Uterus (tissue), 2 donors: ENCODE measurements around the gene MLPH.
A peak's percentile ranks its signal among the peaks of the same experiment; 100 is the strongest.

Source experiments
- CTCF ChIP-seq, 4 experiments: fragments of 200-600 bp in 2 of 4; fragments of 450-650 bp in 2 of 4; sonication (generic) in 2 of 4; IDR thresholded peaks; one replicate each; pipeline ENCODE4 v1.5.1; 2016 to 2019; ENCODE audit warnings: antibody characterized with exemption in 4 of 4, mild to moderate bottlenecking in 2 of 4, moderate library complexity in 1 of 4
- POLR2A ChIP-seq, 2 donors: fragments of 450-650 bp; IDR thresholded peaks; one replicate each; pipeline ENCODE4 v1.6.1; 2016; ENCODE audit warnings: antibody characterized with exemption in 2 of 2, mild to moderate bottlenecking in 1 of 2, moderate library complexity in 1 of 2

GRCh38 chr2:237572021-237572741 is 85.1 kb downstream of the MLPH start:
- TF ChIP-seq CTCF (IDR thresholded peaks at IDR 0.05) (peak; percentile 97 to 100 (median 99)), POLR2A (IDR thresholded peaks at IDR 0.05) (peak in 1 of 2 donors; percentile 20)
